ENCODE data around the gene IL27RA.
A peak's percentile ranks its signal among the peaks of the same experiment; 100 is the strongest.

The IL27RA gene

DNA sequence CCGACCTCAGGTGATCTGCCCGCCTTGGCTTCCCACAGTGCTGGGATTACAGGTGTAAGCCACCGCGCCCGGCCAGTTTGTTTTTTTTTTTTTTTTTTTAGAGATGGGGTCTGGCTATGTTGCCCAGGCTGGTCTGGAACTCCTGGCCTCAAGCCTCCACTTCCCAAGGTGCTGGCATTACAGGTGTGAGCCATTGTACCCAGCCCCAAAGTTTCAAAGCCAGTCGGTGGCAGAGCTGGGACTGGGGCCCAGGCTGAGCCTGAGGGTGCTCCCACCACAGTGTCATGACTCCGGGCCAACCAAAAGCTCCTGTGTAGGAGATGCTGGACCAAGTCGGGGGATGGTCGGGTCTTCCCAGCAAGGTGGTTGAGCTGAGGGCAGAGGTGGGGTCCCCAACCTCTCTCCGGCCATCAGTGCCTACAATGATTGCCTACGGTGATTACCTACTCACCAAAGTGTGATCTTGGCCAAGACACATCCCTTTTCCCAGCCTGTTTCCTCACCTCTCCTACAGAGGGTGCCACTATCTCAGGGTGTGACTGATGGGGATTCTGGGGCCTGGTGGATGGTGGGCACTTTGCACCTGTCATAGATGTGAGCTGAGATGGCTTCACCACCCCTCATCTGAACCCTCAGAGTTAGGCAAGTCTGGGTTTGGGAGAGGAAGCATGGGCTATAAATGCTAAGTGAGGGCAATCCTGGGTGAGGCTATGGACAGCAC is 64.9 kb downstream of the IL27RA start:
- Histone ChIP-seq H3K4me3 (no peak overlapping the region), H3K27ac (no peak overlapping the region)

GRCh38 chr19:14097532-14098151 is 66.1 kb downstream of the IL27RA start:
- no peak overlapping the region for H3K27ac ChIP-seq
- no peak overlapping the region for H3K4me3 ChIP-seq

DNA sequence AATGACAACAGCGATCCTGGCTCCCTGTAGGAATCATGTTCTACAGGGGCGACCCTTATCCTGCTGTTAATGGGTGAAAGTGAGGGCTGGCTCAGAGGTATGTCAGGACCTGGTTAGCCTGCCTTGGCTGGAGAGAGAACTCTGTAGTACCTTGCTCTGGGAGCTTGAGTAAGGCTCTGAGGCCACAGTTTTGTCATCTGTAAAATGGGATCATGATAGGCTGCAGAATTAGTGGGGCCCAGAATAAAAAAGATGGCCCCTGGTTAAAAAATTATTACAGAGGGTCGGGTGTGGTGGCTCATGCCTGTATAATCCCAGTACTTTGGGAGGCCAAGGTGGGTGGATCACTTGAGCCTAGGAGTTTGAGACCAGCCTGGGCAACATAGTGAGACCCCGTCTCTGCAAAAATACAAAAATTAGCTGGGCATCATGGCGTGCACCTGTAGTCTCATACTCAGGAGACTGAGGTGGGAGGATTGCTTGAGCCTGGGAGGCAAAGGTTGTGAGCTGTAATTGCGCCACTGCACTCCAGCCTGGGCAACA is 69.5 kb downstream of the IL27RA start:
- H3K4me3 ChIP-seq = no peak overlapping the region
- H3K27ac ChIP-seq = no peak overlapping the region

DNA sequence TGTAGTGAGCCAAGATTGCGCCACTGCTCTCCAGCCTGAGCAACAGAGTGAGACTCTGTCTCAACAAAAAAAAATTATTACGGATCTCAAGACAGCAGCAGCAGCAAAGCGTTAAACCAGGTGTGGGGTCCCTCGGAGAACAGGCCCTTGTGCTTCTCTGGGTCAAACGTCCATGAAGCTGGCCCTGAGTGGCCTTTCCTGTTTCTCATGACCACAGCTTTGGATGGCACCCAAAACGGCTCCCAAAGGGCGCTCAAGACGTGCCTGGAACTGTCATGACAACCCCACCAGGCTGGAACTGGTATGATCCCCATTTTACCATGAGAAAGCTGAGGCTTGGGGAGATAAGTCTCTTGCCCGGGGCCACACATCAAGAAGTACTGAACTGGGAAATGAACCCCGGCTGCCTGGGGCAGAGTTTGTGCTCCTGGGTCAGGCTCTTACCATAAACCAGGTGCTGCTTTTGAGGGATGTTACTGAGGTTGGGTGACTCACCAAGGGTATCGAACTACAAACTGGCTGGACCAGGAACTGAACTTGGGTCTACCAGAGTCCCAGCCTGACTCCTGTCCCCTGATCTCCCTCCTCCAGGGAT is 70.6 kb downstream of the IL27RA start:
- Histone ChIP-seq H3K27ac (peak overlapping the region in 1 of 21 experiments; percentile 17), H3K4me3 (no peak overlapping the region)

GRCh38 chr19:14102756-14103155 is 71.2 kb downstream of the IL27RA start:
- H3K27ac ChIP-seq = no peak overlapping the region
- no peak overlapping the region for H3K4me3 ChIP-seq

Data from skin epidermis (tissue), 12 donors.